Neural progenitor cell (in vitro differentiated cells): ENCODE measurements around the gene ECT2L.

Source experiments
- EZH2 ChIP-seq: fragments of 200-600 bp; sonication (generic); IDR thresholded peaks from 2 replicates; pipeline ENCODE4 v1.6.1; 2017; ENCODE audit warnings: antibody characterized with exemption, mild to moderate bottlenecking, moderate library complexity
- EZH2phosphoT487 ChIP-seq: fragments of 200-600 bp; sonication (generic); IDR thresholded peaks from 2 replicates; pipeline ENCODE4 v1.6.1; 2017; ENCODE audit warnings: antibody characterized with exemption
- TF ChIP-seq, protein P1 (sequence below): fragments of 200-600 bp; sonication (generic); IDR thresholded peaks from 2 replicates; pipeline ENCODE4 v1.5.1; 2017; ENCODE audit warnings: antibody characterized with exemption, mild to moderate bottlenecking

DNA sequence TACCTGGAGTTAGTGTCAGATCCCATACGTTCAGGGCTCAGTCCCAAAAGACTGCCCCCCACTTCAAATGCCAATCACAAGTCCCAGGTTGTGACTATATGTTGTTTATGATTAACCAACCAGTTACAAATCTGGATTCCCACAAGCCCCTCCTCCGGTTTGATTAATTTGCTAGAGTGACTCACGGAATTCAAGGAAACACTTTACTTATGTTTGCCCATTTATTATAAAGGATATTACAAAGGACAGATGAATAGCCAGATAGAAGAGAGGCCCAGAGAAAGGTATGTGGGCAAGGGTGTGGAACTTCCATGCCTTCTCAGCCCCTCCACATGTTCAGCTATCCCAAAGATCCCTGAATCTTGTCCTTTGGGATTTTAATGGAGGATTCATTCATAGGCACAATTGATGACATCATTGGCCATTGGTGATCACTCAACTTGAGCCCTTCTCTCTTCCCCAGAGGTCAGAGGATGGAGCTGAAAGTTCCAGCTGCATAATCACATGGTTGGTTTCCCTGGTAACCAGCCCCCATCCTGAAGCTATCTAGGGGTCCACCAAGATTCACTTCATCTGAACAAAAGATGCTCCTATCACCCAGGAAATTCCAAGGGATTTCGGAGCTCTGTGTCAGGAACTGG, 2.0 kb downstream of the ECT2L start:
- TF ChIP-seq, protein P1, sequence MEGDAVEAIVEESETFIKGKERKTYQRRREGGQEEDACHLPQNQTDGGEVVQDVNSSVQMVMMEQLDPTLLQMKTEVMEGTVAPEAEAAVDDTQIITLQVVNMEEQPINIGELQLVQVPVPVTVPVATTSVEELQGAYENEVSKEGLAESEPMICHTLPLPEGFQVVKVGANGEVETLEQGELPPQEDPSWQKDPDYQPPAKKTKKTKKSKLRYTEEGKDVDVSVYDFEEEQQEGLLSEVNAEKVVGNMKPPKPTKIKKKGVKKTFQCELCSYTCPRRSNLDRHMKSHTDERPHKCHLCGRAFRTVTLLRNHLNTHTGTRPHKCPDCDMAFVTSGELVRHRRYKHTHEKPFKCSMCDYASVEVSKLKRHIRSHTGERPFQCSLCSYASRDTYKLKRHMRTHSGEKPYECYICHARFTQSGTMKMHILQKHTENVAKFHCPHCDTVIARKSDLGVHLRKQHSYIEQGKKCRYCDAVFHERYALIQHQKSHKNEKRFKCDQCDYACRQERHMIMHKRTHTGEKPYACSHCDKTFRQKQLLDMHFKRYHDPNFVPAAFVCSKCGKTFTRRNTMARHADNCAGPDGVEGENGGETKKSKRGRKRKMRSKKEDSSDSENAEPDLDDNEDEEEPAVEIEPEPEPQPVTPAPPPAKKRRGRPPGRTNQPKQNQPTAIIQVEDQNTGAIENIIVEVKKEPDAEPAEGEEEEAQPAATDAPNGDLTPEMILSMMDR: no peak
- TF ChIP-seq EZH2: no peak
- TF ChIP-seq EZH2phosphoT487: no peak
